A673 (cell line): Measurements from ENCODE around the gene SLC25A26. TPM values are rescaled to one million over a fixed set of nuclear protein-coding genes. Genes with fewer than 3 reads are reported as not detected.

Experiments used
- BruUV-seq: library from RNA; stranded (reverse); fragments of 400-500 nt; replicated peaks from 2 replicates; lab custom pipeline; 2021; lab: Mats Ljungman, UMichigan
- CTCF ChIA-PET: fragments of 300-600 bp; sonication (Branson Sonifier 250); formaldehyde crosslinking; loops from one replicate; lab custom pipeline; 2022; ENCODE audit warnings: antibody characterized with exemption; lab: Charles Lee
- POLR2A ChIA-PET: fragments of 300-600 bp; sonication (Branson Sonifier 250); formaldehyde crosslinking; loops from one replicate; lab custom pipeline; 2022; ENCODE audit warnings: antibody characterized with exemption; ENCODE audit not compliant: low non-redundant PET; lab: Charles Lee
- DNase-seq: peaks from one replicate; pipeline ENCODE4 v3.0.0-alpha.2; 2015; ENCODE audit warnings: low spot score
- H3K27ac ChIP-seq: fragments of 200-600 bp; sonication (generic); 2 replicates; pipeline ENCODE4 v1.5.1; 2016; ENCODE audit warnings: mixed run types, low read depth, mild to moderate bottlenecking, mixed read lengths, antibody characterized with exemption, low read length; ENCODE audit not compliant: poor library complexity, severe bottlenecking
- H3K27me3 ChIP-seq: fragments of 200-600 bp; sonication (generic); replicated peaks from 2 replicates; pipeline ENCODE4 v1.6.1; 2017; ENCODE audit warnings: mixed run types, low read depth, mild to moderate bottlenecking, mixed read lengths, antibody characterized with exemption, low read length; ENCODE audit not compliant: insufficient read depth, poor library complexity
- H3K36me3 ChIP-seq: fragments of 200-600 bp; sonication (generic); 2 replicates; pipeline ENCODE4 v1.6.1; 2016; ENCODE audit warnings: mixed run types, mild to moderate bottlenecking, mixed read lengths, antibody characterized with exemption, low read length; ENCODE audit not compliant: insufficient read depth, poor library complexity, severe bottlenecking
- H3K4me1 ChIP-seq: fragments of 200-600 bp; sonication (generic); 2 replicates; pipeline ENCODE4 v1.6.1; 2017; ENCODE audit warnings: mixed run types, mild to moderate bottlenecking, mixed read lengths, antibody characterized with exemption, low read length; ENCODE audit not compliant: insufficient read depth, poor library complexity, severe bottlenecking
- H3K4me3 ChIP-seq: fragments of 200-600 bp; sonication (generic); 2 replicates; pipeline ENCODE4 v1.5.1; 2016; ENCODE audit warnings: low read depth, mixed run types, mild to moderate bottlenecking, mixed read lengths, low read length; ENCODE audit not compliant: poor library complexity, severe bottlenecking
- H3K9me3 ChIP-seq: fragments of 200-600 bp; sonication (generic); 2 replicates; pipeline ENCODE4 v1.6.1; 2016; ENCODE audit warnings: mixed run types, low read depth, mild to moderate bottlenecking, mixed read lengths, antibody characterized with exemption, low read length; ENCODE audit not compliant: poor library complexity, severe bottlenecking
- EZH2 ChIP-seq: fragments of 200-600 bp; sonication (generic); IDR thresholded peaks from 2 replicates; pipeline ENCODE4 v1.6.1; 2017; ENCODE audit warnings: borderline replicate concordance, low read depth, mild to moderate bottlenecking, mixed read lengths, antibody characterized with exemption, low read length; ENCODE audit not compliant: poor library complexity, severe bottlenecking
- intact Hi-C: fragments of 100-400 bp; cut with micrococcal nuclease; formaldehyde crosslinking; loops from one replicate; pipeline ENCODE4 v1.10.0; 2022; ENCODE audit not compliant: unreplicated experiment
- total RNA-seq: library from RNA; stranded (reverse); gene quantifications from 2 replicates; pipeline ENCODE4 v1.2.3, GENCODE V29; 2021
- TF ChIP-seq, protein P1 (sequence below): fragments of 300-800, 200-600 bp; sonication (generic); conservative IDR thresholded peaks from 2 replicates; pipeline ENCODE4 v1.5.1; 2017; ENCODE audit warnings: low read depth, mild to moderate bottlenecking, antibody characterized with exemption, low read length, moderate library complexity, mixed read lengths

Gene SLC25A26
- total RNA-seq, 1 experiment from 2014 or later: 8.9 TPM

- Histone ChIP-seq H3K4me3 (no peak overlapping the region), H3K27ac (no peak overlapping the region), H3K9me3 (no peaks in the 10 kb centered on the region), H3K27me3 (no peaks in the 10 kb centered on the region), H3K4me1 (no peaks in the 10 kb centered on the region), H3K36me3 (no peaks in the 10 kb centered on the region)
- CTCF ChIA-PET: no interaction called here
- no peak for DNase-seq
- TF ChIP-seq, protein P1, sequence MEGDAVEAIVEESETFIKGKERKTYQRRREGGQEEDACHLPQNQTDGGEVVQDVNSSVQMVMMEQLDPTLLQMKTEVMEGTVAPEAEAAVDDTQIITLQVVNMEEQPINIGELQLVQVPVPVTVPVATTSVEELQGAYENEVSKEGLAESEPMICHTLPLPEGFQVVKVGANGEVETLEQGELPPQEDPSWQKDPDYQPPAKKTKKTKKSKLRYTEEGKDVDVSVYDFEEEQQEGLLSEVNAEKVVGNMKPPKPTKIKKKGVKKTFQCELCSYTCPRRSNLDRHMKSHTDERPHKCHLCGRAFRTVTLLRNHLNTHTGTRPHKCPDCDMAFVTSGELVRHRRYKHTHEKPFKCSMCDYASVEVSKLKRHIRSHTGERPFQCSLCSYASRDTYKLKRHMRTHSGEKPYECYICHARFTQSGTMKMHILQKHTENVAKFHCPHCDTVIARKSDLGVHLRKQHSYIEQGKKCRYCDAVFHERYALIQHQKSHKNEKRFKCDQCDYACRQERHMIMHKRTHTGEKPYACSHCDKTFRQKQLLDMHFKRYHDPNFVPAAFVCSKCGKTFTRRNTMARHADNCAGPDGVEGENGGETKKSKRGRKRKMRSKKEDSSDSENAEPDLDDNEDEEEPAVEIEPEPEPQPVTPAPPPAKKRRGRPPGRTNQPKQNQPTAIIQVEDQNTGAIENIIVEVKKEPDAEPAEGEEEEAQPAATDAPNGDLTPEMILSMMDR: no peak
- TF ChIP-seq EZH2: no peak
- POLR2A ChIA-PET: no interaction called here
- intact Hi-C loops: no loop called here
- no TSS peak for BruUV-seq
Measured at GRCh38 chr3:66259566-66260255, 38.9 kb downstream of the SLC25A26 start.

DNA sequence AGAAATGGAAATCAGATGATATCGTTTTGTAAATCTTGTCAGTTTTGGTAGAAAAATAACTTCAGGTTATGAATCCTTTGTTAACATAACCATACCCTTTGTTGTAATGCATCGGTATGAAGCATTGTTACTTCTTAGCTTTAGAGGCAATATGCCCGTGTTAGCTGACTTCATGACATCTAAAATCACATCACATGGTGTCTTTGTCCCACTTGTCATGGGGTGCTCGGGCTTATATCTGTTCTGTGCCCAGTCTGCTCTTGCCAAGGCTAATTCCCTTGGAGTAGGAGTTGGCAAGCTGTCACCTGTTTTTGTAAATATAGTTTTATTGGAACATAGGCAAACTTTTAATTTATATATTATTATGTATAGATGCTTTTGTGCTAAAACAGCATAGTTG is 39.6 kb downstream of the SLC25A26 start:
- no peak overlapping the region for H3K4me3 ChIP-seq
- H3K4me1 ChIP-seq: no peaks in the 10 kb centered on the region
- H3K27ac ChIP-seq: no peak overlapping the region
- BruUV-seq: no TSS peak
- intact Hi-C loops: no loop called here
- H3K27me3 ChIP-seq: no peaks in the 10 kb centered on the region
- POLR2A ChIA-PET: no interaction called here
- CTCF ChIA-PET: no interaction called here
- TF ChIP-seq, protein P1: no peak
- TF ChIP-seq EZH2: no peak
- no peaks in the 10 kb centered on the region for H3K9me3 ChIP-seq
- H3K36me3 ChIP-seq: no peaks in the 10 kb centered on the region
- DNase-seq: no peak

DNA sequence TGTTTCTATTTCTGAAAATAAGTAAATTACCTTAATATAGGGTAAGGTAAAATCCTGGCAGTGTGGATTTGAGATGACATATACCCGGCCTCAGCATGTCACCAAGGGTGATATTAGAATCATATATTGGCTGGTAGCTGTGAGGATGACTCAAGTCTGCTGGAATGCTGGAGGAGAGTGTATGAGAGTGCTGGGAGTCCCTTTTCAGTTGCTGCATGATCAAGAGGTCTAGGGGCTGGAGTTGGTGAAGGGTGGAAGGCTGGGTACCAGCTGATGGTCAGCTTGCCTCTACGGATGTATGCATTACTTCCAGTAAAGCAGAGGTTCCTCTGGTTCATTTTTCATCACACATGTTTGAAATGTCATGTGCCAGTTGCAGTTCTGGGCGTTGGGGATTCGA is 40.6 kb downstream of the SLC25A26 start:
- BruUV-seq: no TSS peak
- intact Hi-C loops: no loop called here
- POLR2A ChIA-PET: no interaction called here

More for the DNA sequence above, 40.6 kb downstream of the SLC25A26 start:
- Histone ChIP-seq H3K27ac (no peak overlapping the region), H3K4me3 (no peak overlapping the region), H3K27me3 (no peaks in the 10 kb centered on the region), H3K9me3 (no peaks in the 10 kb centered on the region), H3K4me1 (no peaks in the 10 kb centered on the region), H3K36me3 (no peaks in the 10 kb centered on the region)
- CTCF ChIA-PET: no interaction called here
- no peak for DNase-seq
- TF ChIP-seq EZH2: no peak
- TF ChIP-seq, protein P1: no peak
